HUES48 (cell line): Measurements from ENCODE around the gene OTUD1.

Experiments used
- H3K27ac ChIP-seq: one replicate; pipeline ENCODE4 v1.7.0; 2013; ENCODE audit warnings: low read depth, low read length, inconsistent platforms
- H3K27me3 ChIP-seq: 2 replicates; pipeline ENCODE4 v1.6.1; 2013; ENCODE audit warnings: mild to moderate bottlenecking, low read length; ENCODE audit not compliant: control insufficient read depth, insufficient read depth
- H3K36me3 ChIP-seq: 2 replicates; pipeline ENCODE4 v1.6.1; 2013; ENCODE audit warnings: low read length; ENCODE audit not compliant: control insufficient read depth, insufficient read depth
- H3K4me1 ChIP-seq: 2 replicates; pipeline ENCODE4 v1.6.1; 2013; ENCODE audit warnings: mild to moderate bottlenecking, low read length; ENCODE audit not compliant: control insufficient read depth, insufficient read depth
- H3K4me3 ChIP-seq: 2 replicates; pipeline ENCODE4 v1.5.1; 2013; ENCODE audit warnings: mild to moderate bottlenecking, low read depth, low read length
- H3K9ac ChIP-seq: 2 replicates; pipeline ENCODE4 v1.6.1; 2013; ENCODE audit warnings: mild to moderate bottlenecking, low read depth, low read length, moderate library complexity
- H3K9me3 ChIP-seq: 2 replicates; pipeline ENCODE4 v1.6.1; 2013; ENCODE audit warnings: low read length; ENCODE audit not compliant: control insufficient read depth, insufficient read depth

Gene OTUD1

GRCh38 chr10:23442936-23443335, 4.1 kb downstream of the OTUD1 start:
- Histone ChIP-seq H3K27me3 (peaks cover 14% of the 10 kb centered on the region), H3K27ac (no peak overlapping the region), H3K9ac (no peak overlapping the region), H3K4me1 (peaks cover 16% of the 10 kb centered on the region), H3K36me3 (no peaks in the 10 kb centered on the region), H3K9me3 (no peaks in the 10 kb centered on the region), H3K4me3 (no peak overlapping the region)

GRCh38 chr10:23445591-23445990, 6.7 kb downstream of the OTUD1 start:
- no peak overlapping the region for H3K27ac ChIP-seq
- H3K9me3 ChIP-seq, result no peaks in the 10 kb centered on the region
- no peak overlapping the region for H3K9ac ChIP-seq
- no peaks in the 10 kb centered on the region for H3K36me3 ChIP-seq
- H3K4me3 ChIP-seq, result no peak overlapping the region
- peaks cover 9% of the 10 kb centered on the region for H3K27me3 ChIP-seq
- peaks cover 19% of the 10 kb centered on the region for H3K4me1 ChIP-seq

- Histone ChIP-seq H3K4me1 (0 out of 2 replicates have a peak, but pooled peaks cover 4% of the 10 kb centered on the region), H3K36me3 (no peaks in the 10 kb centered on the region), H3K9me3 (no peaks in the 10 kb centered on the region), H3K27me3 (no peaks in the 10 kb centered on the region), H3K4me3 (no peak overlapping the region), H3K27ac (no peak overlapping the region), H3K9ac (no peak overlapping the region)
These were observed 9.4 kb downstream of the OTUD1 start for GRCh38 chr10:23448323-23448722.

- H3K36me3 ChIP-seq, result no peaks in the 10 kb centered on the region
- no peak overlapping the region for H3K9ac ChIP-seq
- no peaks in the 10 kb centered on the region for H3K9me3 ChIP-seq
- no peak overlapping the region for H3K27ac ChIP-seq
- H3K27me3 ChIP-seq, result no peaks in the 10 kb centered on the region
- no peak overlapping the region for H3K4me3 ChIP-seq
- H3K4me1 ChIP-seq, result 0 out of 2 replicates have a peak, but pooled peaks cover 4% of the 10 kb centered on the region
These were observed 10.1 kb downstream of the OTUD1 start for GRCh38 chr10:23448802-23449570.

GRCh38 chr10:23452033-23452655, 13.3 kb downstream of the OTUD1 start:
- Histone ChIP-seq H3K4me1 (0 out of 2 replicates have a peak, but pooled peaks cover 4% of the 10 kb centered on the region), H3K27me3 (no peaks in the 10 kb centered on the region), H3K9me3 (no peaks in the 10 kb centered on the region), H3K4me3 (no peak overlapping the region), H3K9ac (no peak overlapping the region), H3K36me3 (no peaks in the 10 kb centered on the region), H3K27ac (no peak overlapping the region)

GRCh38 chr10:23453465-23453864, 14.6 kb downstream of the OTUD1 start:
- Histone ChIP-seq H3K4me3 (no peak overlapping the region), H3K9me3 (no peaks in the 10 kb centered on the region), H3K27me3 (no peaks in the 10 kb centered on the region), H3K27ac (no peak overlapping the region), H3K36me3 (no peaks in the 10 kb centered on the region), H3K4me1 (peaks cover 13% of the 10 kb centered on the region; the same call in 1 of the 2 replicates), H3K9ac (no peak overlapping the region)

- Histone ChIP-seq H3K4me3 (no peak overlapping the region), H3K27ac (no peak overlapping the region), H3K27me3 (no peaks in the 10 kb centered on the region), H3K36me3 (no peaks in the 10 kb centered on the region), H3K9ac (no peak overlapping the region), H3K4me1 (peaks cover 23% of the 10 kb centered on the region; the same call in 1 of the 2 replicates), H3K9me3 (no peaks in the 10 kb centered on the region)
These were observed 18.9 kb downstream of the OTUD1 start for GRCh38 chr10:23457632-23458417.

GRCh38 chr10:23459308-23459939, 20.5 kb downstream of the OTUD1 start:
- Histone ChIP-seq H3K27ac (no peak overlapping the region), H3K4me1 (peaks cover 23% of the 10 kb centered on the region; the same call in 1 of the 2 replicates), H3K4me3 (no peak overlapping the region), H3K9ac (no peak overlapping the region), H3K9me3 (no peaks in the 10 kb centered on the region), H3K36me3 (no peaks in the 10 kb centered on the region), H3K27me3 (no peaks in the 10 kb centered on the region)

- H3K36me3 ChIP-seq, result no peaks in the 10 kb centered on the region
- H3K9me3 ChIP-seq, result no peaks in the 10 kb centered on the region
- H3K9ac ChIP-seq, result no peak overlapping the region
- H3K4me1 ChIP-seq, result peaks cover 23% of the 10 kb centered on the region; the same call in 1 of the 2 replicates
- no peak overlapping the region for H3K4me3 ChIP-seq
- H3K27ac ChIP-seq, result no peak overlapping the region
- H3K27me3 ChIP-seq, result no peaks in the 10 kb centered on the region
These were observed 22.7 kb downstream of the OTUD1 start for GRCh38 chr10:23461557-23461956.

- Histone ChIP-seq H3K27me3 (no peaks in the 10 kb centered on the region), H3K9me3 (no peaks in the 10 kb centered on the region), H3K4me3 (no peak overlapping the region), H3K4me1 (peaks cover 6% of the 10 kb centered on the region; the same call in 1 of the 2 replicates), H3K27ac (no peak overlapping the region), H3K36me3 (no peaks in the 10 kb centered on the region), H3K9ac (no peak overlapping the region)
These were observed 28.1 kb downstream of the OTUD1 start for GRCh38 chr10:23467012-23467411.
